Calu3 (cell line): ENCODE measurements around the gene SLC11A1. TPM values are rescaled to one million over a fixed set of nuclear protein-coding genes. Genes with fewer than 3 reads are reported as not detected.

Experiments
- BruUV-seq: library from RNA; stranded (reverse); fragments of 400-500 nt; replicated peaks from 2 replicates; lab custom pipeline; 2021; lab: Mats Ljungman, UMichigan
- CTCF ChIA-PET: fragments of 300-600 bp; sonication (Branson Sonifier 250); formaldehyde crosslinking; loops from one replicate; lab custom pipeline; 2022; ENCODE audit warnings: antibody characterized with exemption; lab: Charles Lee
- DNase-seq: peaks from one replicate; pipeline ENCODE4 v3.0.0; 2022
- H3K27ac Mint-ChIP-seq: one replicate; pipeline ENCODE4 v1.8.0; 2022; ENCODE audit warnings: mixed read lengths; ENCODE audit not compliant: unreplicated experiment
- H3K27me3 Mint-ChIP-seq: one replicate; pipeline ENCODE4 v1.8.0; 2022; ENCODE audit warnings: mixed read lengths; ENCODE audit not compliant: unreplicated experiment
- H3K36me3 Mint-ChIP-seq: one replicate; pipeline ENCODE4 v1.8.0; 2022; ENCODE audit warnings: mild to moderate bottlenecking, moderate library complexity, mixed read lengths; ENCODE audit not compliant: insufficient read depth, unreplicated experiment
- H3K4me1 Mint-ChIP-seq: one replicate; pipeline ENCODE4 v1.8.0; 2022; ENCODE audit warnings: mild to moderate bottlenecking, low read depth, mixed read lengths; ENCODE audit not compliant: unreplicated experiment
- H3K4me3 Mint-ChIP-seq: one replicate; pipeline ENCODE4 v1.8.0; 2022; ENCODE audit warnings: mild to moderate bottlenecking, low read depth, moderate library complexity, mixed read lengths; ENCODE audit not compliant: unreplicated experiment
- H3K9me3 Mint-ChIP-seq: one replicate; pipeline ENCODE4 v1.8.0; 2022; ENCODE audit warnings: low read depth, mixed read lengths; ENCODE audit not compliant: unreplicated experiment
- intact Hi-C: fragments of 100-400 bp; cut with micrococcal nuclease; formaldehyde crosslinking; loops from one replicate; pipeline ENCODE4 v1.10.0; 2022; ENCODE audit not compliant: unreplicated experiment
- total RNA-seq: library from RNA; stranded (reverse); gene quantifications from 2 replicates; pipeline ENCODE4 v1.2.3, GENCODE V29; 2022
- TF ChIP-seq, protein P1 (sequence below): fragments of 200-600 bp; IDR thresholded peaks from one replicate; pipeline ENCODE4 v1.8.0; 2022; ENCODE audit warnings: antibody characterized with exemption; ENCODE audit not compliant: unreplicated experiment

The SLC11A1 gene
- total RNA-seq, 1 experiment from 2014 or later: not detected

DNA sequence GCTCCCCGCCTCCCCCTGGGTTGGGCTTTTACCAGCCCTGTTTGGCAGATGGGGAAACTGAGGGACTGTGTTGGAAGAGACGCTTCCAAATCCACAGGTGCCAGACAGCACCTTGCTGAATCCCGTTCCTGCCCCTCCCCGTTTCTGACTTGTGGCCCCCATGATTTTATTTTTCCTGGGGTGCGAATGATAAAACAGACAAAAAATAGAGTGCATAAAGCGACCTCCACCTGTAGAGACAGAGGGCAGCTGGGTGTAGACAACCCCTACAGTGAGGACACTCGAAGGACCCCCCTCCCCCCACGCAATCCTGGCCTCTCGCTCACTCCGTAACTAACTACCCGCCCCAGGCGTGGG, 15.4 kb downstream of the SLC11A1 start:
- no TSS peak for BruUV-seq
- Mint-ChIP-seq H3K36me3 (peaks cover 66% of the 10 kb centered on the region), H3K27me3 (no peaks in the 10 kb centered on the region), H3K4me1 (peaks cover 26% of the 10 kb centered on the region), H3K9me3 (no peaks in the 10 kb centered on the region), H3K27ac (peak overlapping the region; percentile 78), H3K4me3 (peak overlapping the region; percentile 98)
- no peak for DNase-seq
- intact Hi-C loops: loop anchor here (2.0 to 10.0 kb wide), 3 partner anchors 97 to 213 kb away; partner anchors contain the start of genes AAMP and PNKD
- TF ChIP-seq, protein P1, sequence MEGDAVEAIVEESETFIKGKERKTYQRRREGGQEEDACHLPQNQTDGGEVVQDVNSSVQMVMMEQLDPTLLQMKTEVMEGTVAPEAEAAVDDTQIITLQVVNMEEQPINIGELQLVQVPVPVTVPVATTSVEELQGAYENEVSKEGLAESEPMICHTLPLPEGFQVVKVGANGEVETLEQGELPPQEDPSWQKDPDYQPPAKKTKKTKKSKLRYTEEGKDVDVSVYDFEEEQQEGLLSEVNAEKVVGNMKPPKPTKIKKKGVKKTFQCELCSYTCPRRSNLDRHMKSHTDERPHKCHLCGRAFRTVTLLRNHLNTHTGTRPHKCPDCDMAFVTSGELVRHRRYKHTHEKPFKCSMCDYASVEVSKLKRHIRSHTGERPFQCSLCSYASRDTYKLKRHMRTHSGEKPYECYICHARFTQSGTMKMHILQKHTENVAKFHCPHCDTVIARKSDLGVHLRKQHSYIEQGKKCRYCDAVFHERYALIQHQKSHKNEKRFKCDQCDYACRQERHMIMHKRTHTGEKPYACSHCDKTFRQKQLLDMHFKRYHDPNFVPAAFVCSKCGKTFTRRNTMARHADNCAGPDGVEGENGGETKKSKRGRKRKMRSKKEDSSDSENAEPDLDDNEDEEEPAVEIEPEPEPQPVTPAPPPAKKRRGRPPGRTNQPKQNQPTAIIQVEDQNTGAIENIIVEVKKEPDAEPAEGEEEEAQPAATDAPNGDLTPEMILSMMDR: no peak
- CTCF ChIA-PET: interaction anchor here (1.2 kb wide), 1 partner anchor 124 kb away, joined by 3 read pairs; no protein-coding TSS in a partner anchor

DNA sequence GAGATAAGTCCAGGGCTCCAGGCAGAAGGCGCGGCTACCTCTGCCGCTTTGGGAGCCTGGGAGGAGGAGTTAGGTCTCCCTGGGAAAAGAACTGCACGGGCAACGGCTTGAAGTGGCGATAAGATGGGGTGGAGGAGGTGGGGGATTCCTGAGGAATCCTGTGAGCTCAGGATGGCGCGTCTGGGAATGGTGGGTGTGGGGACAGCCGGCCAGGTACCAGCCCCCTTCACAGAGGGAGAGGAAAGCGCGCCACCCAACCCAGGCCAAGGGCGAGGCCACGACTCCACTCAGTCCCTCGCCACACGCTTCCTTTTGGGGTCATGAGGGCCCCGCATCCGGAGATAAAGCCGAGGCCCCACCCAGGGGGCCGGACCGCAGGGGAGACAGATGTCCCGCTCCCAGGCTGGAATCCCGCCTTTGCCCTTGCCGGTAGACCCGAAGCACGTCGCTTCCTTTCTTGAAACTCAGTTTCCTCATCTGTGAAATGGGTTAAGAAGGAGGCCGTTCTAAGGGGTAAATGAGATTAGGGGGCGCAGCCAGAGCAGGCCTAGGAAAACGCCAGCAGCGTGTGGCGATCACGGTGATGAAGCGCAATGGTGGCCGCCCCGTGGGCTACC, 15.9 kb downstream of the SLC11A1 start:
- H3K36me3 Mint-ChIP-seq: peaks cover 66% of the 10 kb centered on the region
- H3K27ac Mint-ChIP-seq: peak overlapping the region; percentile 78
- H3K9me3 Mint-ChIP-seq: no peaks in the 10 kb centered on the region

DNA sequence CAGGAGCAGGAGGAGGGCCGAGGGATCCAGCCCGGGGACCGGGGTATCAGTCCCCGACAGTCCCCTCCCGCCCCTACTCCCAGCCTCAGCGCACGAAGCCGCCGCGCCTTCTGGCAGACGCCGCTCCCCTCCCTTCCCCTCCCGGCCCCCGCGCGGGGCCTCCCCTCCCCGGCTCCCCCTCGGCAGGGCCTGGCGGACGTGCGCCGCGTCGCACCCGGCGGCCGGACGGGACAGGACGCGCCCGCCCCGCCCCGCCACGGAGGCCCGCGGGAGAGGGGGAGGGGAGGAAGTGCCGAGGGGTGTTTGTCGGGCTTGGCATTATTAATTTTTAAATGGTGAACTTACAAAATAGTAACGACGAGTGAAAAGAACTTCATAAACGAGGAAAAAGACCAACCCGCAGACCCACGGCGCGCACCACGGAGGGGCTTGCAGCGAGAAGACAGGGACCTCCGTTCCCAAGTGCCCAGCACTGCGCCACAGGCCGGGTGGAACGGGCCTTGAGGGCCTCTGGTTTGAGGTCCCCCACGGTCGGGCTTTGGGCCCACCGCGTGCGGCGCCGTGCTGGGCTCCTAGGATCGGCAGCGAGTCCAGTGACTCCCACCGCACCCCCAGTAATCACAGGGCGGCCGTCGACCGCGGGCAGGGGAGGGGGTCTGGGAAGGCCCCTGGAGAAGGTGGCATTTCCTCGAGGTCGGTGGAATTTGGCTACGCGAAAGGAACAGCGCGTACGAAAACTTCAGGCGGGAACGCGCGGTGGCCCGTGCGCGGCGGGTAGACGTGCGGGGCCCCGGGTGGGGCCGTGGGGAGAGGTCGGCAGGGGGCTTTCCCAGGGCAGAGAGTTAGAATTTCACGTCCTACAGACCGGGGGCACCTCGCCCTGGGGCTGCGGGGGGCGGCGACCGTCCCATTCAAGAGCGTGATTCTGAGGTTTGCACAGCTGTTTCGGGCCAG, 16.6 kb downstream of the SLC11A1 start:
- intact Hi-C loops: loop anchor here (5.0 to 10.0 kb wide), 2 partner anchors 126 to 214 kb away; partner anchors contain the start of genes AAMP and PNKD
- Mint-ChIP-seq H3K36me3 (peaks cover 66% of the 10 kb centered on the region), H3K4me3 (peak overlapping the region; percentile 98), H3K4me1 (peaks cover 26% of the 10 kb centered on the region), H3K9me3 (no peaks in the 10 kb centered on the region), H3K27ac (peak overlapping the region; percentile 63), H3K27me3 (no peaks in the 10 kb centered on the region)
- TF ChIP-seq, protein P1: no peak
- CTCF ChIA-PET: no interaction called here
- TSS peak; percentile 73 for BruUV-seq
- DNase-seq: no peak

More for the DNA sequence above, 15.9 kb downstream of the SLC11A1 start:
- Mint-ChIP-seq H3K4me1 (peaks cover 26% of the 10 kb centered on the region), H3K4me3 (peak overlapping the region; percentile 98), H3K27me3 (no peaks in the 10 kb centered on the region)
- CTCF ChIA-PET: interaction anchor here (1.2 kb wide), 1 partner anchor 125 kb away, joined by 3 read pairs; no protein-coding TSS in a partner anchor
- TF ChIP-seq, protein P1: no peak
- intact Hi-C loops: loop anchor here (2.0 to 10.0 kb wide), 3 partner anchors 97 to 213 kb away; partner anchors contain the start of genes AAMP and PNKD
- DNase-seq: no peak
- BruUV-seq: no TSS peak

DNA sequence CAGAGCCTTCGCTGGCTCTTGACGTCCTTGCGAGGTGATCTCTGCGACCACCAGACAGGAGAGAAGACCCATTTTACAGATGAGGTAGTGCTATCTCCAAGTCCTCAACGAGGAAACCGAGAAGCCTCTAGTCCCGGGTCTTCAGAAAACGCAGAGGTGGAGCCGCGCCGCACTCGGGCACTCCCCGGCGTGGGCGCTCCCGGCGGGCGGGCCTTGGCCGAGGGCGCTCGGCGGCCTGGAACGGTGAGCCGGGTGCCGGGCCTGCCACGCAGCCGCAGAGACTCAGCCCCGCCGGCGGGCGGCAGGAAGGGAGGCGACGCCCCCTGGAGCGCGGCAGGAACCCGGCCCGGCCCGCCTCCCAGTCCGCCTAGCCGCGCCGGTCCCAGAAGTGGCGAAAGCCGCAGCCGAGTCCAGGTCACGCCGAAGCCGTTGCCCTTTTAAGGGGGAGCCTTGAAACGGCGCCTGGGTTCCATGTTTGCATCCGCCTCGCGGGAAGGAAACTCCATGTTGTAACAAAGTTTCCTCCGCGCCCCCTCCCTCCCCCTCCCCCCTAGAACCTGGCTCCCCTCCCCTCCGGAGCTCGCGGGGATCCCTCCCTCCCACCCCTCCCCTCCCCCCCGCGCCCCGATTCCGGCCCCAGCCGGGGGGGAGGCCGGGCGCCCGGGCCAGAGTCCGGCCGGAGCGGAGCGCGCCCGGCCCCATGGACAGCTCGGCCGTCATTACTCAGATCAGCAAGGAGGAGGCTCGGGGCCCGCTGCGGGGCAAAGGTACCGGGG, 17.5 kb downstream of the SLC11A1 start, which contains the start of gene CTDSP1:
CTDSP1 (plus strand) TSS at position 478 of the 776 bp plus-strand sequence; CDS start at position 701, 223 bp downstream.
- CTCF ChIA-PET: no interaction called here
- no peaks in the 10 kb centered on the region for H3K9me3 Mint-ChIP-seq
- peak within 1 kb of the TSS; percentile 98 for H3K4me3 Mint-ChIP-seq
- DNase-seq: peak; percentile 96
- BruUV-seq: no TSS peak
- TF ChIP-seq, protein P1: no peak
- H3K36me3 Mint-ChIP-seq: peaks cover 68% of the 10 kb centered on the region
- H3K27me3 Mint-ChIP-seq: no peaks in the 10 kb centered on the region
- intact Hi-C loops: loop anchor here (5.0 to 10.0 kb wide), 2 partner anchors 127 to 215 kb away; partner anchors contain the start of genes AAMP and PNKD
- H3K27ac Mint-ChIP-seq: peak within 1 kb of the TSS; percentile 63
- H3K4me1 Mint-ChIP-seq: peaks cover 26% of the 10 kb centered on the region
